Superior temporal gyrus (tissue), 1 donor: Measurements from ENCODE around the gene ZNF823.
"Not testable (repeated sequence)": the region's sequence is repeated elsewhere in the genome, so short reads cannot be mapped to it uniquely, and the experiment has no call there.

Experiments used
- DNase-seq: peaks from one replicate; pipeline ENCODE4 v3.0.0-alpha.2; 2016; ENCODE audit errors: extremely low spot score

The ZNF823 gene

GRCh38 chr19:11738746-11739620, at the start of gene ZNF823:
Gene ZNF823, minus strand, starts transcription at chr19:11738946. Its CDS starts 127 bp downstream, at chr19:11738819.
- peak; percentile 99 for DNase-seq

- no peak for DNase-seq
Measured at GRCh38 chr19:11787536-11787935, 48.8 kb upstream of the ZNF823 start.

GRCh38 chr19:11784356-11784755, 45.6 kb upstream of the ZNF823 start:
- no peak for DNase-seq

- no peak for DNase-seq
Measured at GRCh38 chr19:11783767-11784166, 45.0 kb upstream of the ZNF823 start.

GRCh38 chr19:11781295-11782057, 42.7 kb upstream of the ZNF823 start:
- DNase-seq: no peak

GRCh38 chr19:11780431-11781020, 41.8 kb upstream of the ZNF823 start:
- no peak for DNase-seq

- DNase-seq: not testable (repeated sequence)
Measured at GRCh38 chr19:11776669-11777068, 37.9 kb upstream of the ZNF823 start.

- not testable (repeated sequence) for DNase-seq
Measured at GRCh38 chr19:11771520-11771919, 32.8 kb upstream of the ZNF823 start.

GRCh38 chr19:11769995-11770394, 31.2 kb upstream of the ZNF823 start:
- no peak for DNase-seq

GRCh38 chr19:11767633-11768133, 28.9 kb upstream of the ZNF823 start:
- DNase-seq: peak; percentile 10

GRCh38 chr19:11766597-11767591, 28.1 kb upstream of the ZNF823 start, which contains the start of gene ZNF441:
Gene ZNF441, plus strand, starts transcription at chr19:11767000. Its CDS starts 194 bp downstream, at chr19:11767194.
- peak; percentile 98 for DNase-seq

- no peak for DNase-seq
Measured at GRCh38 chr19:11763611-11764010, 24.9 kb upstream of the ZNF823 start.

- no peak for DNase-seq
Measured at GRCh38 chr19:11763117-11763516, 24.4 kb upstream of the ZNF823 start.

- DNase-seq: no peak
Measured at GRCh38 chr19:11759805-11760204, 21.1 kb upstream of the ZNF823 start.

GRCh38 chr19:11756965-11757364, 18.2 kb upstream of the ZNF823 start:
- no peak for DNase-seq

GRCh38 chr19:11754663-11755062, 15.9 kb upstream of the ZNF823 start:
- no peak for DNase-seq

GRCh38 chr19:11752244-11752736, 13.5 kb upstream of the ZNF823 start:
- DNase-seq: no peak

GRCh38 chr19:11749751-11750150, 11.0 kb upstream of the ZNF823 start:
- DNase-seq: no peak

GRCh38 chr19:11747277-11747676, 8.5 kb upstream of the ZNF823 start:
- no peak for DNase-seq

- DNase-seq: no peak
Measured at GRCh38 chr19:11745869-11746268, 7.1 kb upstream of the ZNF823 start.
